Measurements from ENCODE around the gene TNFSF15. TPM values are rescaled to one million over a fixed set of nuclear protein-coding genes. Genes with fewer than 3 reads are reported as not detected.

The TNFSF15 gene
- total RNA-seq, 1 experiment from 2014 or later = 0.55 TPM

GRCh38 chr9:114775981-114776380, 29.9 kb downstream of the TNFSF15 start:
- Histone ChIP-seq H3K79me2 (ENCODE audit: low read depth) (no peaks in the 10 kb centered on the region), H3K4me3 (no peak overlapping the region), H3K27me3 (ENCODE audit: insufficient read depth, low read depth) (0 out of 2 replicates have a peak, but pooled peaks cover 10% of the 10 kb centered on the region), H3K27ac (no peak overlapping the region), H3K9me2 (ENCODE audit: insufficient read depth) (no peaks in the 10 kb centered on the region), H2AFZ (no peak overlapping the region), H3K9me3 (ENCODE audit: insufficient read depth, low read depth) (no peaks in the 10 kb centered on the region), H3K36me3 (ENCODE audit: low read depth) (no peaks in the 10 kb centered on the region), H3K4me2 (no peak overlapping the region), H3F3A (ENCODE audit: insufficient read depth, low read depth) (peaks cover 12% of the 10 kb centered on the region; the same call in 1 of the 2 replicates), H4K20me1 (ENCODE audit: insufficient read depth) (no peaks in the 10 kb centered on the region), H3K4me1 (replicated peaks; ENCODE audit: insufficient read depth) (peaks cover 19% of the 10 kb centered on the region)
- intact Hi-C loops (cut with micrococcal nuclease; ENCODE audit: unreplicated experiment) = no loop called here
- no TSS peak for BruUV-seq (replicated peaks)
- DNase-seq = no peak
- ChIA-PET CTCF (no interaction called here), POLR2A (ENCODE audit: unreplicated experiment) (interaction anchor here (0.6 kb wide), 1 partner anchor 85 kb away, joined by 7 read pairs; no protein-coding TSS in a partner anchor)
- no peak for TF ChIP-seq EZH2 (IDR thresholded peaks at IDR 0.05; ENCODE audit: low read depth)
- TF ChIP-seq, protein P1, sequence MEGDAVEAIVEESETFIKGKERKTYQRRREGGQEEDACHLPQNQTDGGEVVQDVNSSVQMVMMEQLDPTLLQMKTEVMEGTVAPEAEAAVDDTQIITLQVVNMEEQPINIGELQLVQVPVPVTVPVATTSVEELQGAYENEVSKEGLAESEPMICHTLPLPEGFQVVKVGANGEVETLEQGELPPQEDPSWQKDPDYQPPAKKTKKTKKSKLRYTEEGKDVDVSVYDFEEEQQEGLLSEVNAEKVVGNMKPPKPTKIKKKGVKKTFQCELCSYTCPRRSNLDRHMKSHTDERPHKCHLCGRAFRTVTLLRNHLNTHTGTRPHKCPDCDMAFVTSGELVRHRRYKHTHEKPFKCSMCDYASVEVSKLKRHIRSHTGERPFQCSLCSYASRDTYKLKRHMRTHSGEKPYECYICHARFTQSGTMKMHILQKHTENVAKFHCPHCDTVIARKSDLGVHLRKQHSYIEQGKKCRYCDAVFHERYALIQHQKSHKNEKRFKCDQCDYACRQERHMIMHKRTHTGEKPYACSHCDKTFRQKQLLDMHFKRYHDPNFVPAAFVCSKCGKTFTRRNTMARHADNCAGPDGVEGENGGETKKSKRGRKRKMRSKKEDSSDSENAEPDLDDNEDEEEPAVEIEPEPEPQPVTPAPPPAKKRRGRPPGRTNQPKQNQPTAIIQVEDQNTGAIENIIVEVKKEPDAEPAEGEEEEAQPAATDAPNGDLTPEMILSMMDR (conservative IDR thresholded peaks at IDR 0.05) = no peak

- H3K9me3 ChIP-seq (ENCODE audit: insufficient read depth, low read depth) = no peaks in the 10 kb centered on the region
- no peaks in the 10 kb centered on the region for H3K9me2 ChIP-seq (ENCODE audit: insufficient read depth)
- peaks cover 16% of the 10 kb centered on the region for H3K4me1 ChIP-seq (replicated peaks; ENCODE audit: insufficient read depth)
- DNase-seq = no peak
- POLR2A ChIA-PET (ENCODE audit: unreplicated experiment) = no interaction called here
- TF ChIP-seq, protein P1 (conservative IDR thresholded peaks at IDR 0.05) = no peak
- no peak for TF ChIP-seq EZH2 (IDR thresholded peaks at IDR 0.05; ENCODE audit: low read depth)
- no peak overlapping the region for H3K4me3 ChIP-seq
- no peak overlapping the region for H2AFZ ChIP-seq
- no peaks in the 10 kb centered on the region for H3K36me3 ChIP-seq (ENCODE audit: low read depth)
- no peak overlapping the region for H3K4me2 ChIP-seq
- intact Hi-C loops (cut with micrococcal nuclease; ENCODE audit: unreplicated experiment) = no loop called here
- no peaks in the 10 kb centered on the region for H4K20me1 ChIP-seq (ENCODE audit: insufficient read depth)
- BruUV-seq (replicated peaks) = no TSS peak
- CTCF ChIA-PET = no interaction called here
- H3K27ac ChIP-seq = no peak overlapping the region
- H3K27me3 ChIP-seq (ENCODE audit: insufficient read depth, low read depth) = 0 out of 2 replicates have a peak, but pooled peaks cover 10% of the 10 kb centered on the region
- H3F3A ChIP-seq (ENCODE audit: insufficient read depth, low read depth) = peaks cover 10% of the 10 kb centered on the region; the same call in 1 of the 2 replicates
- H3K79me2 ChIP-seq (ENCODE audit: low read depth) = no peaks in the 10 kb centered on the region
Measured at GRCh38 chr9:114775121-114775520, 30.7 kb downstream of the TNFSF15 start.

DNA sequence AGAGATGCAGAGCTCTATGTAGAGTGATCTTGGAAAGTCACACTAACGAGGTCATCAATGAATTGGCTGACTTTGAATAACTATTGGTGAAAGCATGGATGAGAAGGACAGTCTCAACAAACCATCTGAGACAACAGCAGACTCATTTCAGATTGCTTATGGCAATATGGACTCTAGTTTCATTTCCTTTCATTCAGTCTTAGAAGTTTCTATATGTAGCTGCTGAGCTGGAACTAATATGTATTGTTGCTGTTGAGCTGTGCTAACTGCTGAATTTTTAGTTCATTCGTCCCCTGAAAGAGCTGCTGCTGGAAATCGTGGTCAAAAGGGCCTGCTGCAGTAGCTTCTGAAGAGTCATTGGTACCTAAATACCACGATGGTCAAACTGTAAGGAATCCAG, 31.3 kb downstream of the TNFSF15 start:
- TF ChIP-seq, protein P1 (conservative IDR thresholded peaks at IDR 0.05) = no peak
- no peak for TF ChIP-seq EZH2 (IDR thresholded peaks at IDR 0.05; ENCODE audit: low read depth)
- intact Hi-C loops (cut with micrococcal nuclease; ENCODE audit: unreplicated experiment) = no loop called here
- BruUV-seq (replicated peaks) = no TSS peak
- no peak overlapping the region for H3K4me2 ChIP-seq
- 0 out of 2 replicates have a peak, but pooled peaks cover 10% of the 10 kb centered on the region for H3K27me3 ChIP-seq (ENCODE audit: insufficient read depth, low read depth)
- no peaks in the 10 kb centered on the region for H3K36me3 ChIP-seq (ENCODE audit: low read depth)
- ChIA-PET CTCF (no interaction called here), POLR2A (ENCODE audit: unreplicated experiment) (no interaction called here)
- H3F3A ChIP-seq (ENCODE audit: insufficient read depth, low read depth) = 0 out of 2 replicates have a peak, but pooled peaks cover 5% of the 10 kb centered on the region
- H3K4me3 ChIP-seq = no peak overlapping the region
- H3K79me2 ChIP-seq (ENCODE audit: low read depth) = no peaks in the 10 kb centered on the region
- no peak for DNase-seq
- H3K9me2 ChIP-seq (ENCODE audit: insufficient read depth) = no peaks in the 10 kb centered on the region
- H3K9me3 ChIP-seq (ENCODE audit: insufficient read depth, low read depth) = no peaks in the 10 kb centered on the region
- H4K20me1 ChIP-seq (ENCODE audit: insufficient read depth) = no peaks in the 10 kb centered on the region
- peaks cover 10% of the 10 kb centered on the region for H3K4me1 ChIP-seq (replicated peaks; ENCODE audit: insufficient read depth)
- H3K27ac ChIP-seq = no peak overlapping the region
- no peak overlapping the region; the same call in 1 of the 2 replicates for H2AFZ ChIP-seq

Data from PC-9 (cell line).